Measurements from ENCODE around the gene COL28A1.

DNA sequence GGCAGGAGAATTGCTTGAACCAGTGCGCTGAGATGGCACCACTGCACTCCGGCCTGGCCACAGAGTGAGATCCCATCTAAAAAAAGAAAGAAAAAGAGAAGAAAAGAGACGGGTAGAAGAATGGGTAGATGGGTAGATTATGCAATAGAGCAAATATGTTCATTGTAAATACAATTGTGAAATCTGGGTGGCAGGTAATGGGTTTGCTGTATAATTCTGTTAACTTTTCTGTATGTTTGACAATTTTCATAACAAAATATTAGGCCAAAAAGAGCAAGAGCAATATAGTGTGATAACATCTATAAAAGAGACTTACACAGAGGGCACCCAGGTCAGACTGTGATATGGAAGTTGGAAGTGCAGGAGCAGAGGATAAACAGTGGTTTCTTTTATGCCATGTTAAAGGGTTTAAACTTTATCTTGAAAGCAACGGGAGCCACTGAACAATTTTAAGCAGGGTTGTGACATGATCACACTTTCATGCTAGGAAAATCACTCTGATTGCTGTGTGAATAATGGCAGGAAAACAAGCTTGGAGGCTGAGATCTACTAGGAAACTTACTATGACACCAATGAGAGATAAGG lies 6.7 kb upstream of the COL28A1 start:
- TF ChIP-seq, protein P1, sequence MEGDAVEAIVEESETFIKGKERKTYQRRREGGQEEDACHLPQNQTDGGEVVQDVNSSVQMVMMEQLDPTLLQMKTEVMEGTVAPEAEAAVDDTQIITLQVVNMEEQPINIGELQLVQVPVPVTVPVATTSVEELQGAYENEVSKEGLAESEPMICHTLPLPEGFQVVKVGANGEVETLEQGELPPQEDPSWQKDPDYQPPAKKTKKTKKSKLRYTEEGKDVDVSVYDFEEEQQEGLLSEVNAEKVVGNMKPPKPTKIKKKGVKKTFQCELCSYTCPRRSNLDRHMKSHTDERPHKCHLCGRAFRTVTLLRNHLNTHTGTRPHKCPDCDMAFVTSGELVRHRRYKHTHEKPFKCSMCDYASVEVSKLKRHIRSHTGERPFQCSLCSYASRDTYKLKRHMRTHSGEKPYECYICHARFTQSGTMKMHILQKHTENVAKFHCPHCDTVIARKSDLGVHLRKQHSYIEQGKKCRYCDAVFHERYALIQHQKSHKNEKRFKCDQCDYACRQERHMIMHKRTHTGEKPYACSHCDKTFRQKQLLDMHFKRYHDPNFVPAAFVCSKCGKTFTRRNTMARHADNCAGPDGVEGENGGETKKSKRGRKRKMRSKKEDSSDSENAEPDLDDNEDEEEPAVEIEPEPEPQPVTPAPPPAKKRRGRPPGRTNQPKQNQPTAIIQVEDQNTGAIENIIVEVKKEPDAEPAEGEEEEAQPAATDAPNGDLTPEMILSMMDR (IDR thresholded peaks at IDR 0.05; ENCODE audit: low read length) = no peak
- TF ChIP-seq EZH2 (IDR thresholded peaks at IDR 0.05; ENCODE audit: borderline replicate concordance, low read length) = no peak

All from OCI-LY1 (cell line).